ENCODE results near the gene GPD2.

DNA sequence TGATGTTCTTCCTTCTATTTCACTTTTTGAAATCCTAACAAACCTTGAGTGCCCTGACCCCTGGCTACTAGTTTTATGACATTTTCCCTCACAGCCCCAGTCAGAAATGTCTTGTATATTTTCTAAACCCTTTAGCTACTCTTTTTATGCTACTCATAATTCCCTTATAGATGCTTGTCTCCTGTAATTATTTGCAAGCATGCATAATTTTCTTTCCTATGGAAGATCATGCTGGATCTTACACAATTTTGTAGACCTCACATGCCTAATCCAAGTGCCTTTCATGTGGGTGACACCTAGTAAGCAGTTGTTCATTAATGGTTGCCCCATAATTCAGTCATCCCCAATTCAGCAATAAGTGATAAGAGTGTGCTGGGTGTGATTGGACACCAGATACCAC is 6.9 kb downstream of the GPD2 start:
- no peak for TF ChIP-seq POLR2A (IDR thresholded peaks at IDR 0.05; ENCODE audit: low read depth, low read length)
- no peak for TF ChIP-seq POLR2AphosphoS5 (IDR thresholded peaks at IDR 0.05; ENCODE audit: low read depth, low read length)
